ENCODE measurements around the gene GNPDA2.

The GNPDA2 gene

GRCh38 chr4:44701037-44701436, 25.3 kb downstream of the GNPDA2 start:
- H3K27ac ChIP-seq (replicated peaks) = no peak overlapping the region

GRCh38 chr4:44700427-44700826, 25.9 kb downstream of the GNPDA2 start:
- Histone ChIP-seq H3K4me3 (replicated peaks; ENCODE audit: insufficient read depth, low read length) (no peak overlapping the region), H3K27me3 (ENCODE audit: insufficient read depth, poor library complexity, severe bottlenecking) (no peaks in the 10 kb centered on the region), H3K27ac (replicated peaks) (no peak overlapping the region)
- no peak for DNase-seq (ENCODE audit: low read depth in 1 of 2, low spot score in 1 of 2)
- TF ChIP-seq REST (IDR thresholded peaks at IDR 0.05; ENCODE audit: insufficient replicate concordance, low read depth) (no peak), SPI1 (IDR thresholded peaks at IDR 0.05; ENCODE audit: borderline replicate concordance, low read depth) (no peak), POLR2AphosphoS5 (IDR thresholded peaks at IDR 0.05; ENCODE audit: low read depth) (no peak), GABPA (IDR thresholded peaks at IDR 0.05; ENCODE audit: low read depth) (no peak), CTCF (IDR thresholded peaks at IDR 0.05; ENCODE audit: insufficient read depth, low read length) (no peak)

More at GRCh38 chr4:44701037-44701436, 25.3 kb downstream of the GNPDA2 start:
- DNase-seq (ENCODE audit: low read depth in 1 of 2, low spot score in 1 of 2) = no peak
- TF ChIP-seq GABPA (IDR thresholded peaks at IDR 0.05; ENCODE audit: low read depth) (no peak), CTCF (IDR thresholded peaks at IDR 0.05; ENCODE audit: insufficient read depth, low read length) (no peak), SPI1 (IDR thresholded peaks at IDR 0.05; ENCODE audit: borderline replicate concordance, low read depth) (no peak), POLR2AphosphoS5 (IDR thresholded peaks at IDR 0.05; ENCODE audit: low read depth) (no peak), REST (IDR thresholded peaks at IDR 0.05; ENCODE audit: insufficient replicate concordance, low read depth) (no peak)
- no peak overlapping the region for H3K4me3 ChIP-seq (replicated peaks; ENCODE audit: insufficient read depth, low read length)
- no peaks in the 10 kb centered on the region for H3K27me3 ChIP-seq (ENCODE audit: insufficient read depth, poor library complexity, severe bottlenecking)

GRCh38 chr4:44684648-44685047, 41.7 kb downstream of the GNPDA2 start:
- H3K27me3 ChIP-seq (ENCODE audit: insufficient read depth, poor library complexity, severe bottlenecking) = no peaks in the 10 kb centered on the region
- H3K27ac ChIP-seq (replicated peaks) = no peak overlapping the region
- TF ChIP-seq GABPA (IDR thresholded peaks at IDR 0.05; ENCODE audit: low read depth) (no peak), REST (IDR thresholded peaks at IDR 0.05; ENCODE audit: insufficient replicate concordance, low read depth) (no peak), SPI1 (IDR thresholded peaks at IDR 0.05; ENCODE audit: borderline replicate concordance, low read depth) (no peak), CTCF (IDR thresholded peaks at IDR 0.05; ENCODE audit: insufficient read depth, low read length) (no peak), POLR2AphosphoS5 (IDR thresholded peaks at IDR 0.05; ENCODE audit: low read depth) (no peak)
- H3K4me3 ChIP-seq (replicated peaks; ENCODE audit: insufficient read depth, low read length) = no peak overlapping the region
- DNase-seq (ENCODE audit: low read depth in 1 of 2, low spot score in 1 of 2) = no peak
